Measurements from ENCODE around the gene CARMIL1.

DNA sequence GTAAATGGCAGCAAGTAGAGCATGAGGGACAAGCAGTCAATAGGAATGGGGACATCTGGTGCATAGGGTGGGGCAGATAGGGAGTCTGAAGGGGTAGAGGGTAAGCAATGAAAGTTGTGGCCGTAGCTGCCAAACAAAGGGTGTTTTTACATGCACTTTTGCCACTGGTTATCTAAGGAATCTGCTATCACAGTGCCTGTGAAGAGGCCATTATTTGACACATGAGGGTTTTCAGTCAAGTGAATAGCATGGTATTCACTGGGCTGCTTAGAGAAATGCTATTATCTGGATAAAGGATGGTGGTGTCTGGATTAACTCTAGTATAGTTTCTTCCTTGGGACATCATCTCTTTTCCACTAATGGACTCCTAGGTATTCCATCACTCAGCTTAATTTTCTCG, 118.2 kb downstream of the CARMIL1 start:
- TF ChIP-seq POLR2A (IDR thresholded peaks at IDR 0.05) (no peak), POLR2AphosphoS5 (IDR thresholded peaks at IDR 0.05) (no peak)
- TF ChIP-seq, protein P1, sequence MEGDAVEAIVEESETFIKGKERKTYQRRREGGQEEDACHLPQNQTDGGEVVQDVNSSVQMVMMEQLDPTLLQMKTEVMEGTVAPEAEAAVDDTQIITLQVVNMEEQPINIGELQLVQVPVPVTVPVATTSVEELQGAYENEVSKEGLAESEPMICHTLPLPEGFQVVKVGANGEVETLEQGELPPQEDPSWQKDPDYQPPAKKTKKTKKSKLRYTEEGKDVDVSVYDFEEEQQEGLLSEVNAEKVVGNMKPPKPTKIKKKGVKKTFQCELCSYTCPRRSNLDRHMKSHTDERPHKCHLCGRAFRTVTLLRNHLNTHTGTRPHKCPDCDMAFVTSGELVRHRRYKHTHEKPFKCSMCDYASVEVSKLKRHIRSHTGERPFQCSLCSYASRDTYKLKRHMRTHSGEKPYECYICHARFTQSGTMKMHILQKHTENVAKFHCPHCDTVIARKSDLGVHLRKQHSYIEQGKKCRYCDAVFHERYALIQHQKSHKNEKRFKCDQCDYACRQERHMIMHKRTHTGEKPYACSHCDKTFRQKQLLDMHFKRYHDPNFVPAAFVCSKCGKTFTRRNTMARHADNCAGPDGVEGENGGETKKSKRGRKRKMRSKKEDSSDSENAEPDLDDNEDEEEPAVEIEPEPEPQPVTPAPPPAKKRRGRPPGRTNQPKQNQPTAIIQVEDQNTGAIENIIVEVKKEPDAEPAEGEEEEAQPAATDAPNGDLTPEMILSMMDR (IDR thresholded peaks at IDR 0.05 in 8 of 11, conservative IDR thresholded peaks at IDR 0.05 in 3 of 11), result no peak

All from spleen (tissue), 7 donors.